Measurements from ENCODE around the gene CFAP70. TPM values are rescaled to one million over a fixed set of nuclear protein-coding genes. Genes with fewer than 3 reads are reported as not detected.

CFAP70 gene
- 0.26 and 0.39 TPM in 2 replicates for total RNA-seq (2022)
- percentile 23 among the genes with signal in this experiment for Bru-seq, nascent RNA
- percentile 28 among the genes with signal in this experiment for BruChase-seq, experiment 1, labeled RNA remaining after a 2-hour chase
- BruChase-seq, experiment 2, labeled RNA remaining after a 6-hour chase, result percentile 27 among the genes with signal in this experiment
- long read RNA-seq, result 0 reads

DNA sequence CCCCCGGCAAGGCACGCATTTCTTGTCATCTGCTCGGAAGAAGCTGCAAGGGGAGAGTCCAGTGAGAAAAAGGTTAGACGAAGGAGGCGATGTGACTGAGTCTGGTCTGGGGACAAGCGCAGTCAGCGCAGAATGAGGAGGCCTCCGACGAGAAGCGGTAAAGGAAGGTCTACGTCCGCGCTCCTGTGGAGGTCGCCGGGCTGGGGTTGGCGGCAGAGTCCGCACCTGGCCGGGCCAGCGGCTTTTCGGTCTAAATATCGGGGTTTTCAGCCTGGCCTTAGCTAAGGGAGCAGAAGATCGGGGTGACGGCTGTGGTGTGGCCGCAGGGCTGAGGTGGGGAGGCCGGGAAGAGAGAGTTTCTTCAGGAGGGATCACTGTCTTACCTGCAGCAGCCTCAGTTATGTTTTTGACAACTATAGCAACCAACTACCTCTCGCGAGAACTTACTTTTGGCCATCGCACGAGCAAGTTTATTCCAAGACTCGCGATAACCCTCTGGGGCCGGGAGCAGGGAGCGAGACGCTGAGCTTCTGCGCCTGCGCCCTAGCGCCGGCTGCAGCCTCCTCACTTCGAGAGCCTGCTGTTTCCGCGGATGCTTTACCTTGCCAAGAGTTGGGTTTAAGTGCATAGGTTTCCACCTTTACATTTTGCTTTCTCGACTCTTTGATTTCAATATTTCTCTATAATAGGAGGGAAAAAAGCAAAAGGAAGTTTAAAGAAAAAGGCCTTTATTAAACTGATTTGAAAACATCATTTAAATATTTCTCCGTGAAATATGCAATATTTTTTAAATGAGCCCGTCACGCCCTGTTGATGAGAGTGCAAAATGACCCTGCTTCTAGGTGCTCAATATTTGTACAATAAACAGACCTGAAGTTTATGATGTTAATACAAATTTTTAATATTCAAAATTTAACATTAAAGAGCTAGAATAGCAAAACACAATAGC, at the start of gene CFAP70:
Gene CFAP70 (minus strand): TSS at position 534 of the 949 bp plus-strand sequence. CDS start 4,068 bp downstream, outside the sequence.
- POLR2A ChIA-PET, result interaction anchor here (0.5 to 1.9 kb wide), 10 partner anchors 9 to 267 kb away, joined by 3 to 18 read pairs (median 4); partner anchors contain the start of genes DNAJC9, P4HA1 and PPP3CB
- H3K4me3 Mint-ChIP-seq (ENCODE audit: unreplicated experiment), result peak within 1 kb of the TSS; percentile 91
- CTCF ChIA-PET, result interaction anchor here (1.0 to 1.4 kb wide), 2 partner anchors 40 to 105 kb away, joined by 3 to 6 read pairs; no protein-coding TSS in a partner anchor
- no peaks in the 10 kb centered on the region for H3K9me3 Mint-ChIP-seq (ENCODE audit: unreplicated experiment)
- Histone ChIP-seq H3K9me3 (no peaks in the 10 kb centered on the region; the same call in 1 of the 2 replicates), H3K27me3 (replicated peaks; ENCODE audit: control insufficient read depth, insufficient read depth, low read length) (no peaks in the 10 kb centered on the region), H3K4me1 (peaks cover 11% of the 10 kb centered on the region; the same call in 1 of the 2 replicates), H3K4me3 (ENCODE audit: low read depth, low read length) (peak within 1 kb of the TSS; percentile 66), H3K36me3 (ENCODE audit: control insufficient read depth, insufficient read depth, low read length) (no peaks in the 10 kb centered on the region)
- peaks cover 12% of the 10 kb centered on the region for H3K4me1 Mint-ChIP-seq (ENCODE audit: low read depth, unreplicated experiment)
- peaks cover 4% of the 10 kb centered on the region for H3K27me3 Mint-ChIP-seq (ENCODE audit: insufficient read depth, unreplicated experiment)
- TF ChIP-seq, protein P1, sequence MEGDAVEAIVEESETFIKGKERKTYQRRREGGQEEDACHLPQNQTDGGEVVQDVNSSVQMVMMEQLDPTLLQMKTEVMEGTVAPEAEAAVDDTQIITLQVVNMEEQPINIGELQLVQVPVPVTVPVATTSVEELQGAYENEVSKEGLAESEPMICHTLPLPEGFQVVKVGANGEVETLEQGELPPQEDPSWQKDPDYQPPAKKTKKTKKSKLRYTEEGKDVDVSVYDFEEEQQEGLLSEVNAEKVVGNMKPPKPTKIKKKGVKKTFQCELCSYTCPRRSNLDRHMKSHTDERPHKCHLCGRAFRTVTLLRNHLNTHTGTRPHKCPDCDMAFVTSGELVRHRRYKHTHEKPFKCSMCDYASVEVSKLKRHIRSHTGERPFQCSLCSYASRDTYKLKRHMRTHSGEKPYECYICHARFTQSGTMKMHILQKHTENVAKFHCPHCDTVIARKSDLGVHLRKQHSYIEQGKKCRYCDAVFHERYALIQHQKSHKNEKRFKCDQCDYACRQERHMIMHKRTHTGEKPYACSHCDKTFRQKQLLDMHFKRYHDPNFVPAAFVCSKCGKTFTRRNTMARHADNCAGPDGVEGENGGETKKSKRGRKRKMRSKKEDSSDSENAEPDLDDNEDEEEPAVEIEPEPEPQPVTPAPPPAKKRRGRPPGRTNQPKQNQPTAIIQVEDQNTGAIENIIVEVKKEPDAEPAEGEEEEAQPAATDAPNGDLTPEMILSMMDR (IDR thresholded peaks at IDR 0.05; ENCODE audit: insufficient read depth in 1 of 2, low read depth in 1 of 2, low read length in 1 of 2, severe bottlenecking in 1 of 2, unreplicated experiment in 1 of 2), result no peak
- peaks cover 13% of the 10 kb centered on the region for H3K36me3 Mint-ChIP-seq (ENCODE audit: insufficient read depth, unreplicated experiment)
- H3K27ac Mint-ChIP-seq (ENCODE audit: unreplicated experiment), result peak within 1 kb of the TSS; percentile 99
- BruUV-seq (replicated peaks), result no TSS peak
- intact Hi-C loops (cut with micrococcal nuclease; ENCODE audit: unreplicated experiment), result loop anchor here (2.0 to 5.0 kb wide), 2 partner anchors 54 to 106 kb away; partner anchors contain the start of genes ANXA7 and MRPS16
- peak; percentile 97 to 98 for DNase-seq

DNA sequence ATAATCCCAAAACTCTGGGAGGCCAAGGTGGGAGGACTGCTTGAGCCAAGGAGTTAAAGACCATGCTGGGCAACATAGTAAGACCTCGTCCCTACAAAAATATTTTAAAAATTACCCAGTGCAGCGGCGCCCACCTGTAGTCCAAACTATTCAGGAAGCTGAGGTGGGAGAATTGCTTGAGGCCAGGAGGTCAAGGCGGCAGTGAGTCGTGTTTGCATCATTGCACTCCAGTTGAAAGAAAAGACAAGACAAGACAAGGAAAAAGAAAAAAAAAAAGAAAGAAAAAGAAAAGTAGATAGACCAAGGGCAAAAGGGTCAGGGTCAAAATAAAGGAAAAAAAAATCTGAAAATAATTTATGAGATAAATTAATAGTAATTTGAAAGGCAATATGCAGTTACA, 49.4 kb upstream of the CFAP70 start:
- DNase-seq, result no peak
- H3K27ac Mint-ChIP-seq (ENCODE audit: unreplicated experiment), result peak overlapping the region; percentile 31
- no peaks in the 10 kb centered on the region for H3K9me3 Mint-ChIP-seq (ENCODE audit: unreplicated experiment)
- CTCF ChIA-PET, result no interaction called here
- Histone ChIP-seq H3K4me1 (peaks cover 40% of the 10 kb centered on the region), H3K36me3 (ENCODE audit: control insufficient read depth, insufficient read depth, low read length) (no peaks in the 10 kb centered on the region), H3K27me3 (replicated peaks; ENCODE audit: control insufficient read depth, insufficient read depth, low read length) (no peaks in the 10 kb centered on the region), H3K9me3 (no peaks in the 10 kb centered on the region), H3K4me3 (ENCODE audit: low read depth, low read length) (no peak overlapping the region)
- intact Hi-C loops (cut with micrococcal nuclease; ENCODE audit: unreplicated experiment), result no loop called here
- POLR2A ChIA-PET, result interaction anchor here (0.6 to 0.7 kb wide), 3 partner anchors 49 to 82 kb away, joined by 3 to 5 read pairs (median 4); no protein-coding TSS in a partner anchor
- peaks cover 32% of the 10 kb centered on the region for H3K36me3 Mint-ChIP-seq (ENCODE audit: insufficient read depth, unreplicated experiment)
- TF ChIP-seq, protein P1 (IDR thresholded peaks at IDR 0.05; ENCODE audit: insufficient read depth in 1 of 2, low read depth in 1 of 2, low read length in 1 of 2, severe bottlenecking in 1 of 2, unreplicated experiment in 1 of 2), result no peak
- BruUV-seq (replicated peaks), result no TSS peak
- H3K4me1 Mint-ChIP-seq (ENCODE audit: low read depth, unreplicated experiment), result peaks cover 36% of the 10 kb centered on the region
- H3K4me3 Mint-ChIP-seq (ENCODE audit: unreplicated experiment), result peak overlapping the region; percentile 6
- no peaks in the 10 kb centered on the region for H3K27me3 Mint-ChIP-seq (ENCODE audit: insufficient read depth, unreplicated experiment)

DNA sequence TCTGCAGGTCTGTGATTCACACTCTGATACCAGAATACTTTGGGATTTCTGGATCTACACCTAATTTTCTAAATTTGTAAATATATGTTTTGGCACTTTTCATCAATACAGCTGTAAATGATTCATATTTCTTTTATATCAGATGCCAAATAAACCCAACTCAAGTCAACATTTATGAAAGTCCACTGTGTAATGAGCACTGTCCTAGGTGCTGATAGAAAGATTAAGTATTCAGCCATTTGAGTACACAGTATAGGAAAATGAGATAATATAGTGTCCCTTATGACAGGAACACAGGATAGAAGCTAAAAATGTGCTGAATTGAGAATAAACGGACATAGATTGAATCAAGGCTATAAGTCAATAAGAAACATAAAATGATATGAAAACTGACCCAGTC, 48.8 kb upstream of the CFAP70 start:
- TF ChIP-seq, protein P1 (IDR thresholded peaks at IDR 0.05; ENCODE audit: insufficient read depth in 1 of 2, low read depth in 1 of 2, low read length in 1 of 2, severe bottlenecking in 1 of 2, unreplicated experiment in 1 of 2), result no peak
- Mint-ChIP-seq H3K27me3 (ENCODE audit: insufficient read depth, unreplicated experiment) (no peaks in the 10 kb centered on the region), H3K4me1 (ENCODE audit: low read depth, unreplicated experiment) (peaks cover 41% of the 10 kb centered on the region), H3K36me3 (ENCODE audit: insufficient read depth, unreplicated experiment) (peaks cover 32% of the 10 kb centered on the region), H3K4me3 (ENCODE audit: unreplicated experiment) (no peak overlapping the region), H3K9me3 (ENCODE audit: unreplicated experiment) (no peaks in the 10 kb centered on the region), H3K27ac (ENCODE audit: unreplicated experiment) (peak overlapping the region; percentile 31)
- BruUV-seq (replicated peaks), result no TSS peak
- Histone ChIP-seq H3K36me3 (ENCODE audit: control insufficient read depth, insufficient read depth, low read length) (no peaks in the 10 kb centered on the region), H3K4me1 (peaks cover 40% of the 10 kb centered on the region), H3K4me3 (ENCODE audit: low read depth, low read length) (no peak overlapping the region), H3K27me3 (replicated peaks; ENCODE audit: control insufficient read depth, insufficient read depth, low read length) (no peaks in the 10 kb centered on the region), H3K9me3 (no peaks in the 10 kb centered on the region)
- ChIA-PET CTCF (interaction anchor here (1.2 kb wide), 1 partner anchor 9 kb away, joined by 3 read pairs; no protein-coding TSS in a partner anchor), POLR2A (interaction anchor here (0.6 kb wide), 1 partner anchor 50 kb away, joined by 5 read pairs; no protein-coding TSS in a partner anchor)
- intact Hi-C loops (cut with micrococcal nuclease; ENCODE audit: unreplicated experiment), result no loop called here
- DNase-seq, result no peak
